ENCODE data around the gene EPHB1.

Gene EPHB1

GRCh38 chr3:135093121-135093520, 298.1 kb downstream of the EPHB1 start:
- no peak for TF ChIP-seq PATZ1 (CRISPR knock-in tag; IDR thresholded peaks at IDR 0.05; ENCODE audit: borderline replicate concordance)
- no peak for ATAC-seq

GRCh38 chr3:135097276-135097946, 302.4 kb downstream of the EPHB1 start:
- no peak for ATAC-seq
- TF ChIP-seq ISL1 (CRISPR knock-in tag; IDR thresholded peaks at IDR 0.05): no peak
- TF ChIP-seq TSHZ2 (CRISPR knock-in tag; IDR thresholded peaks at IDR 0.05): no peak
- no peak for TF ChIP-seq CREB5 (CRISPR knock-in tag; IDR thresholded peaks at IDR 0.05; ENCODE audit: low read depth)
- TF ChIP-seq TOX (CRISPR knock-in tag; IDR thresholded peaks at IDR 0.05; ENCODE audit: borderline replicate concordance): no peak
- no peak for TF ChIP-seq ZNF8 (CRISPR knock-in tag; IDR thresholded peaks at IDR 0.05)
- no peak for TF ChIP-seq CSRNP3 (CRISPR knock-in tag; IDR thresholded peaks at IDR 0.05)
- no peak for TF ChIP-seq OSR1 (CRISPR knock-in tag; IDR thresholded peaks at IDR 0.05)
- no peak for TF ChIP-seq ESRRG (CRISPR knock-in tag; IDR thresholded peaks at IDR 0.05)
- no peak for TF ChIP-seq RARB (CRISPR knock-in tag; IDR thresholded peaks at IDR 0.05)

- no peak for ATAC-seq
- TF ChIP-seq TCF4 (CRISPR knock-in tag; IDR thresholded peaks at IDR 0.05; ENCODE audit: borderline replicate concordance) (no peak), ZFP30 (CRISPR knock-in tag; IDR thresholded peaks at IDR 0.05) (no peak), ZNF565 (CRISPR knock-in tag; conservative IDR thresholded peaks at IDR 0.05; ENCODE audit: low read depth) (no peak), ARNTL (CRISPR knock-in tag; IDR thresholded peaks at IDR 0.05; ENCODE audit: borderline replicate concordance, low read depth) (no peak), SNAI2 (CRISPR knock-in tag; IDR thresholded peaks at IDR 0.05) (no peak), ZNF70 (CRISPR knock-in tag; IDR thresholded peaks at IDR 0.05) (no peak), ESRRG (CRISPR knock-in tag; IDR thresholded peaks at IDR 0.05) (no peak), OSR1 (CRISPR knock-in tag; IDR thresholded peaks at IDR 0.05) (no peak), TOX (CRISPR knock-in tag; IDR thresholded peaks at IDR 0.05; ENCODE audit: borderline replicate concordance) (no peak), CREB5 (CRISPR knock-in tag; IDR thresholded peaks at IDR 0.05; ENCODE audit: low read depth) (no peak), BACH2 (CRISPR knock-in tag; IDR thresholded peaks at IDR 0.05; ENCODE audit: borderline replicate concordance) (no peak), TSHZ2 (CRISPR knock-in tag; IDR thresholded peaks at IDR 0.05) (no peak), PPARA (CRISPR knock-in tag; IDR thresholded peaks at IDR 0.05; ENCODE audit: borderline replicate concordance) (no peak), RARB (CRISPR knock-in tag; IDR thresholded peaks at IDR 0.05) (no peak), GLIS3 (CRISPR knock-in tag; IDR thresholded peaks at IDR 0.05) (no peak), ISL1 (CRISPR knock-in tag; IDR thresholded peaks at IDR 0.05) (no peak), ZFP3 (CRISPR knock-in tag; IDR thresholded peaks at IDR 0.05) (no peak), ZC3H10 (CRISPR knock-in tag; IDR thresholded peaks at IDR 0.05) (no peak)
- TF ChIP-seq, protein P1, sequence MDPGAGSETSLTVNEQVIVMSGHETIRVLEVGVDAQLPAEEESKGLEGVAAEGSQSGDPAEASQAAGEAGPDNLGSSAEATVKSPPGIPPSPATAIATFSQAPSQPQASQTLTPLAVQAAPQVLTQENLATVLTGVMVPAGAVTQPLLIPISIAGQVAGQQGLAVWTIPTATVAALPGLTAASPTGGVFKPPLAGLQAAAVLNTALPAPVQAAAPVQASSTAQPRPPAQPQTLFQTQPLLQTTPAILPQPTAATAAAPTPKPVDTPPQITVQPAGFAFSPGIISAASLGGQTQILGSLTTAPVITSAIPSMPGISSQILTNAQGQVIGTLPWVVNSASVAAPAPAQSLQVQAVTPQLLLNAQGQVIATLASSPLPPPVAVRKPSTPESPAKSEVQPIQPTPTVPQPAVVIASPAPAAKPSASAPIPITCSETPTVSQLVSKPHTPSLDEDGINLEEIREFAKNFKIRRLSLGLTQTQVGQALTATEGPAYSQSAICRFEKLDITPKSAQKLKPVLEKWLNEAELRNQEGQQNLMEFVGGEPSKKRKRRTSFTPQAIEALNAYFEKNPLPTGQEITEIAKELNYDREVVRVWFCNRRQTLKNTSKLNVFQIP (CRISPR knock-in tag; IDR thresholded peaks at IDR 0.05; ENCODE audit: borderline replicate concordance, low read depth): no peak
These were observed 304.8 kb downstream of the EPHB1 start for GRCh38 chr3:135099734-135100355.

Measured in SK-N-SH treated with all-trans-retinoic acid at 6 μM for 48 hours (cell line).